SU-DHL-6 (cell line): Measurements from ENCODE around the gene ARF6.

Source experiments
- H2AFZ ChIP-seq: fragments of 200-600 bp; sonication (generic); 2 replicates; pipeline ENCODE4 v1.6.1; 2014; ENCODE audit warnings: low read depth, mild to moderate bottlenecking, moderate library complexity, mixed read lengths, antibody characterized with exemption, low read length; ENCODE audit not compliant: severe bottlenecking
- H3F3A ChIP-seq: fragments of 200-600 bp; shearing (Covaris generic); 2 replicates; pipeline ENCODE4 v1.6.0; 2016; ENCODE audit warnings: antibody characterized with exemption, mild to moderate bottlenecking; ENCODE audit not compliant: insufficient read depth
- H3K27ac ChIP-seq: fragments of 200-600 bp; sonication (generic); 2 replicates; pipeline ENCODE4 v1.5.1; 2016; ENCODE audit warnings: low read depth, mild to moderate bottlenecking, low read length, moderate library complexity, mixed read lengths
- H3K27me3 ChIP-seq: fragments of 200-600 bp; sonication (generic), shearing (Covaris generic); 2 replicates; pipeline ENCODE4 v1.6.0; 2014; ENCODE audit warnings: mild to moderate bottlenecking, low read length
- H3K36me3 ChIP-seq: fragments of 200-600 bp; sonication (generic); 2 replicates; pipeline ENCODE4 v1.6.1; 2014; ENCODE audit warnings: mild to moderate bottlenecking, low read length, mixed read lengths
- H3K4me2 ChIP-seq: fragments of 300-600, 200-600 bp; shearing (Covaris generic), sonication (generic); 2 replicates; pipeline ENCODE4 v1.6.0; 2014; ENCODE audit warnings: low read length, low read depth, mild to moderate bottlenecking; ENCODE audit not compliant: poor library complexity, severe bottlenecking
- H3K4me3 ChIP-seq: fragments of 200-600 bp; sonication (generic); 2 replicates; pipeline ENCODE4 v1.5.1; 2014; ENCODE audit warnings: antibody characterized with exemption, low read length, mild to moderate bottlenecking, mixed read lengths; ENCODE audit not compliant: insufficient read depth, poor library complexity, severe bottlenecking
- H3K79me2 ChIP-seq: fragments of 200-600 bp; sonication (generic); 2 replicates; pipeline ENCODE4 v1.6.1; 2014; ENCODE audit warnings: mild to moderate bottlenecking, low read length, moderate library complexity; ENCODE audit not compliant: insufficient read depth
- H3K9ac ChIP-seq: fragments of 200-600 bp; sonication (generic); 2 replicates; pipeline ENCODE4 v1.7.0; 2014; ENCODE audit warnings: mild to moderate bottlenecking, low read length
- H3K9me2 ChIP-seq: fragments of 200-600 bp; sonication (generic); replicated peaks from 2 replicates; pipeline ENCODE4 v1.6.1; 2014; ENCODE audit warnings: low read length; ENCODE audit not compliant: insufficient read depth
- H3K9me3 ChIP-seq: fragments of 200-600 bp; sonication (generic); 2 replicates; pipeline ENCODE4 v1.6.1; 2014; ENCODE audit warnings: low read length, mixed read lengths; ENCODE audit not compliant: insufficient read depth
- H4K20me1 ChIP-seq: fragments of 200-600 bp; sonication (generic); 2 replicates; pipeline ENCODE4 v1.6.1; 2014; ENCODE audit warnings: low read depth, mild to moderate bottlenecking, antibody characterized with exemption, low read length, moderate library complexity, mixed read lengths
- CTCF ChIP-seq: fragments of 200-600 bp; sonication (generic); IDR thresholded peaks from one replicate; pipeline ENCODE4 v1.5.1; 2017; ENCODE audit warnings: antibody characterized with exemption, mild to moderate bottlenecking, low read length, moderate library complexity; ENCODE audit not compliant: insufficient read depth, poor library complexity, severe bottlenecking
- EZH2phosphoT487 ChIP-seq: fragments of 200-600 bp; sonication (generic), shearing (Covaris generic); conservative IDR thresholded peaks from 2 replicates; pipeline ENCODE4 v1.6.1; 2018; ENCODE audit warnings: mild to moderate bottlenecking, antibody characterized with exemption, low read length, moderate library complexity, mixed read lengths

ARF6 gene

GRCh38 chr14:49865431-49865859, 27.4 kb upstream of the ARF6 start:
- peak overlapping the region; percentile 41 for H3K4me2 ChIP-seq

DNA sequence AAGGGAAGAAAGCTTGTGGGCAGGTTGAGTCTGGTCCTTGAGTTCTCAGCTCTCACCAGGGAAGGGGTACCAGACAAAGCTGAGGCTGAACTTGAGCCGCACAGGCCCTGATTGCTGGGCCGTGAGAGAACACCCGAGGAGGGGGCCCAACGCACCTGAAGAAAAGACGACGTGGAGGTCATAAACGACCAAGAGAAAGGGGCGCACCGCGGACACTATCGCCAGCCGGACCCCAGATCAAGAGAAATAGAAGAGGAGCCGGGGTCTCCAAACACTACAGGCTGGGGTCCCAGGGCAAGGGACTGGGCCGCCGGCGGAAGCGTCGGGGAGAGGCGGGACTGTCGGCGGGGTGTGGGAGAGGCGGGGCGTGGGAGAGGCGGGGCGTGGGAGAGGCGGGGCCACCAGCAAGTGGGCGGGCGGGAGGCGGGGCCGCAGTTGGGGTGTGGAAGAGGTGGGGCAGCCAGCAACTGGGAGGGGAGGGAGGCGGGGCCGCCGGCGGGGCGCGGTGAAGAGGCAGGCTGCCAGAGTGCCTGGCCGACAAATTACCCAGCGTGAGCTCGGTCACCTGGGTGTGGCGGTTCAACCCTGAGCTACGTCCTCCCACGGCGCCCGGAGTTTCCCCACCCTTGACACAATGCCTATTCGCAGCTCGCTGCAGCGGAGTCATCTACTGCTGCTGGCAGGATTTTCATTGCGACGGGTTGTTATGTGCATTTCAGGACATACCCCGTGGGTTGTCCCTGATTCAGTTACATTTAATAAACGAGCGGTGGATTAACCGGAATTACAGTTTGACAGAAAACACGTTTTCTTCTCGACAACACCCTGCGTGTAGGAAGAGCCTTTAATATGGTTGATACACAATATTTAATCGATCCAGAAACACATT, 24.8 kb upstream of the ARF6 start:
- peak overlapping the region; percentile 93 for H3K27ac ChIP-seq
- H3K9ac ChIP-seq: peak overlapping the region; percentile 83
- peak overlapping the region; percentile 73 for H2AFZ ChIP-seq

More at GRCh38 chr14:49865431-49865859, 27.4 kb upstream of the ARF6 start:
- Histone ChIP-seq H2AFZ (no peak overlapping the region), H4K20me1 (no peaks in the 10 kb centered on the region), H3K4me3 (no peak overlapping the region), H3K27me3 (no peaks in the 10 kb centered on the region), H3K9me3 (no peaks in the 10 kb centered on the region), H3K9ac (peak overlapping the region; percentile 15; the same call in 1 of the 2 replicates), H3F3A (peaks cover 50% of the 10 kb centered on the region), H3K27ac (peak overlapping the region; percentile 52), H3K79me2 (peaks cover 5% of the 10 kb centered on the region; the same call in 1 of the 2 replicates), H3K36me3 (no peaks in the 10 kb centered on the region), H3K9me2 (no peaks in the 10 kb centered on the region)
- TF ChIP-seq EZH2phosphoT487 (no peak), CTCF (peak; percentile 96)

GRCh38 chr14:49868720-49869114, 24.2 kb upstream of the ARF6 start:
- H3K79me2 ChIP-seq: no peaks in the 10 kb centered on the region
- no peaks in the 10 kb centered on the region for H3K36me3 ChIP-seq
- peak overlapping the region; percentile 49 for H2AFZ ChIP-seq
- H4K20me1 ChIP-seq: no peaks in the 10 kb centered on the region
- H3K27ac ChIP-seq: peak overlapping the region; percentile 93
- peak overlapping the region; percentile 54 for H3K9ac ChIP-seq
- H3F3A ChIP-seq: peaks cover 61% of the 10 kb centered on the region
- no peak for TF ChIP-seq CTCF
- TF ChIP-seq EZH2phosphoT487: no peak
- H3K4me2 ChIP-seq: peak overlapping the region; percentile 90
- H3K9me3 ChIP-seq: no peaks in the 10 kb centered on the region
- H3K27me3 ChIP-seq: no peaks in the 10 kb centered on the region
- H3K4me3 ChIP-seq: peak overlapping the region; percentile 45
- H3K9me2 ChIP-seq: no peaks in the 10 kb centered on the region

More for the DNA sequence above, 24.8 kb upstream of the ARF6 start:
- H3K4me3 ChIP-seq: peak overlapping the region; percentile 77
- no peaks in the 10 kb centered on the region for H4K20me1 ChIP-seq
- TF ChIP-seq CTCF (no peak), EZH2phosphoT487 (no peak)
- H3F3A ChIP-seq: peaks cover 59% of the 10 kb centered on the region
- no peaks in the 10 kb centered on the region for H3K36me3 ChIP-seq
- H3K9me2 ChIP-seq: no peaks in the 10 kb centered on the region
- no peaks in the 10 kb centered on the region for H3K27me3 ChIP-seq
- H3K79me2 ChIP-seq: peaks cover 5% of the 10 kb centered on the region; the same call in 1 of the 2 replicates
- H3K4me2 ChIP-seq: peak overlapping the region; percentile 90
- H3K9me3 ChIP-seq: no peaks in the 10 kb centered on the region
